Measurements from ENCODE around the gene WNT10A. TPM values are rescaled to one million over a fixed set of nuclear protein-coding genes. Genes with fewer than 3 reads are reported as not detected.

WNT10A gene
- total and polyA plus RNA-seq, 10 of the 15 experiments (the other 5 are each of a cell fraction or from before 2014, with no cell fraction given) = 0.61 to 45.0 (median 6.9) TPM

GRCh38 chr2:218854860-218855259 lies 25.8 kb upstream of the WNT10A start:
- Histone ChIP-seq H4K20me1 (ENCODE audit: control insufficient read depth, insufficient read depth) (no peaks in the 10 kb centered on the region), H3K36me3 (ENCODE audit: control insufficient read depth in 2 of 2, insufficient read depth in 2 of 2, low read length in 1 of 2) (no peaks in the 10 kb centered on the region), H3K79me2 (ENCODE audit: control insufficient read depth, insufficient read depth, low read length) (no peaks in the 10 kb centered on the region), H2AFZ (ENCODE audit: control insufficient read depth, low read depth, low read length) (no peak overlapping the region), H3K4me2 (ENCODE audit: control insufficient read depth, insufficient read depth) (no peak overlapping the region), H3K27me3 (replicated peaks in 1 of 2; ENCODE audit: control insufficient read depth in 2 of 2, insufficient read depth in 2 of 2, low read length in 1 of 2) (peaks cover 15 to 28% of the 10 kb centered on the region in 2 experiments), H3K4me1 (ENCODE audit: control insufficient read depth, insufficient read depth, low read length) (no peaks in the 10 kb centered on the region), H3K9ac (ENCODE audit: control insufficient read depth, insufficient read depth, low read length) (no peak overlapping the region), H3K4me3 (no peak overlapping the region), H3K9me3 (replicated peaks; ENCODE audit: control insufficient read depth, insufficient read depth, low read length) (no peaks in the 10 kb centered on the region), H3K27ac (ENCODE audit: control insufficient read depth, insufficient read depth) (no peak overlapping the region)
- BruUV-seq (replicated peaks) = no TSS peak
- CTCF ChIA-PET = interaction anchor here (1.7 to 2.1 kb wide), 2 partner anchors 21 to 43 kb away, joined by 11 to 14 read pairs; no protein-coding TSS in a partner anchor
- RAD21 ChIA-PET (ENCODE audit: unreplicated experiment) = interaction anchor here (1.2 to 1.3 kb wide), 2 partner anchors 43 to 195 kb away, joined by 3 to 10 read pairs; partner anchors contain the start of genes BCS1L and ZNF142
- no peak for ATAC-seq
- 61% methylated on average over 5 of the region's 5 CpGs for WGBS (ENCODE audit: insufficient coverage, insufficient replicate concordance, low lambda C conversion rate, missing lambda C conversion rate)
- in situ Hi-C loops (cut with MboI) (no loop called here), intact Hi-C loops (cut with micrococcal nuclease; ENCODE audit: unreplicated experiment) (loop anchor here (5.0 kb wide), 2 partner anchors 127 to 262 kb away; no protein-coding TSS in a partner anchor)
- TF ChIP-seq E2F4 (IDR thresholded peaks at IDR 0.05; ENCODE audit: low read depth, low read length) (no peak), STAT1 (conservative IDR thresholded peaks at IDR 0.05) (no peak), CBX5 (IDR thresholded peaks at IDR 0.05; ENCODE audit: low read depth) (no peak), HDAC2 (IDR thresholded peaks at IDR 0.05) (no peak), ZNF217 (IDR thresholded peaks at IDR 0.05) (no peak), SREBF1 (IDR thresholded peaks at IDR 0.05; ENCODE audit: low read length) (no peak), ELK1 (IDR thresholded peaks at IDR 0.05; ENCODE audit: low read depth, low read length) (no peak)
- POLR2A ChIA-PET = interaction anchor here (0.5 kb wide), 1 partner anchor 72 kb away, joined by 3 read pairs; no protein-coding TSS in a partner anchor
- FAIRE-seq = no peak
- DNase-seq (ENCODE audit: low read depth, low spot score) = no peak
- SMC1A ChIA-PET (ENCODE audit: uncharacterized antibody, unreplicated experiment) = interaction anchor here (1.8 to 3.8 kb wide), 2 partner anchors 14 to 43 kb away, joined by 4 to 23 read pairs; no protein-coding TSS in a partner anchor

Measured in GM12878 (cell line).